WERI-Rb-1 (cell line): ENCODE measurements around the gene NKAIN4.

ENCODE experiments used
- DNase-seq: peaks from one replicate; pipeline ENCODE4 v3.0.0-alpha.2; 2020
- H3K27ac ChIP-seq: fragments of 250-450 bp; sonication (Bioruptor Pico); 2 replicates; pipeline ENCODE4 v1.5.1; 2020; ENCODE audit warnings: mild to moderate bottlenecking, moderate library complexity
- H3K27me3 ChIP-seq: fragments of 250-450 bp; sonication (Bioruptor Pico); 2 replicates; pipeline ENCODE4 v1.5.1; 2021; ENCODE audit warnings: mild to moderate bottlenecking, low read depth, moderate library complexity; ENCODE audit not compliant: insufficient read depth, severe bottlenecking
- H3K36me3 ChIP-seq: fragments of 250-450 bp; sonication (Bioruptor Pico); 2 replicates; pipeline ENCODE4 v1.5.1; 2020; ENCODE audit warnings: mild to moderate bottlenecking, moderate library complexity
- H3K4me3 ChIP-seq: 2 replicates; pipeline ENCODE4 v1.5.1; 2011; ENCODE audit warnings: low read depth, mild to moderate bottlenecking, control low read depth, low read length
- H3K9me3 ChIP-seq: fragments of 250-450 bp; sonication (Bioruptor Pico); 2 replicates; pipeline ENCODE4 v1.5.1; 2021; ENCODE audit warnings: mild to moderate bottlenecking, moderate library complexity; ENCODE audit not compliant: severe bottlenecking
- CTCF ChIP-seq: IDR thresholded peaks from 2 replicates; pipeline ENCODE4 v1.5.1; 2011; ENCODE audit warnings: low read depth, mild to moderate bottlenecking, control low read depth, inconsistent platforms, low read length

Gene NKAIN4

DNA sequence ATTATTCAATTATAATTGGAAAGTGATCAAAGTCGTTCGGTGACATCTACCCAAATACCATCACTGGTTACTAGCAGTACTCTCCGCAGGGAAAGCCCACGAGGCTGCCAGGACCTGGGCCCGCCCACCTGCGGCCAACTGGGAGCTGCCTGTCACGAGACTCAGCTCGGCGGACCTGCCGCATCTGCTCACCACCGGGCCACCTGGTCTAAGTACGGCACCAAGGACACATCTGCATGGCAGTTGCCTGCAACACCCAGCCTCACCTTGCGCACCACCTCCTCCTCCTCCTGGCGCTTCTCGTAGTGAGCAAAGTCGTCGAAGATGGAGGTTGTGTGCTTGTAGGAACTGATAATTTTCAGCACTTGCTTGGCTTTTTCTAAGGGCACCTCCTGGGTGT lies 52.2 kb downstream of the NKAIN4 start:
- Histone ChIP-seq H3K4me3 (no peak overlapping the region), H3K9me3 (no peaks in the 10 kb centered on the region), H3K36me3 (peaks cover 84% of the 10 kb centered on the region), H3K27me3 (no peaks in the 10 kb centered on the region), H3K27ac (no peak overlapping the region)
- DNase-seq = no peak
- TF ChIP-seq CTCF = no peak

DNA sequence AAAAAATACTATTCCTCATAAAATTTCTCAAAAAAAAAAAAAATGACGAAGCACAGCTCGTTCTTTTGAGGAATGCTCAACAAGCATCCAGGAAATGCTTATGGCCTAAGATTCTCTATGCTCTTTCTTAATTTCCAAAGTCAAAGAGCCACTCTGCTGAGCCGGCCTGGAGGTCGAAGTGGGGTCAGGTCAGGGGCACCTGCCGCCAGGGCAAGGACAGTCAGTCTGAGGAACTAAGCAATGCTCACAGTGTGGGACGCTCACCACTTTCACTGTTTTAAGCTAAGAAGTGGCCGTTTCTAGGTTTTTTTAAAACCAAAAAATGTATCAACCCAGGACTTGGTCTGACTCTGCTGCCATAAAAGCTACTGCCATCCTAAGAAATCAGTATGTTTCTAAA lies 55.7 kb downstream of the NKAIN4 start:
- H3K27ac ChIP-seq = no peak overlapping the region
- no peak overlapping the region for H3K4me3 ChIP-seq
- H3K9me3 ChIP-seq = no peaks in the 10 kb centered on the region
- H3K36me3 ChIP-seq = peaks cover 72% of the 10 kb centered on the region
- TF ChIP-seq CTCF = no peak
- H3K27me3 ChIP-seq = no peaks in the 10 kb centered on the region
- no peak for DNase-seq

- Histone ChIP-seq H3K27ac (no peak overlapping the region), H3K27me3 (no peaks in the 10 kb centered on the region), H3K9me3 (no peaks in the 10 kb centered on the region), H3K36me3 (peaks cover 55% of the 10 kb centered on the region), H3K4me3 (no peak overlapping the region)
- TF ChIP-seq CTCF = no peak
- DNase-seq = no peak
These were observed 57.3 kb downstream of the NKAIN4 start for GRCh38 chr20:63196768-63197470.

GRCh38 chr20:63194797-63195173 lies 59.5 kb downstream of the NKAIN4 start:
- Histone ChIP-seq H3K36me3 (peaks cover 36% of the 10 kb centered on the region), H3K27me3 (no peaks in the 10 kb centered on the region), H3K27ac (no peak overlapping the region), H3K9me3 (no peaks in the 10 kb centered on the region), H3K4me3 (no peak overlapping the region)
- DNase-seq = no peak
- no peak for TF ChIP-seq CTCF

GRCh38 chr20:63194007-63194796 lies 60.1 kb downstream of the NKAIN4 start:
- H3K36me3 ChIP-seq = peaks cover 33% of the 10 kb centered on the region
- H3K4me3 ChIP-seq = no peak overlapping the region
- no peak for DNase-seq
- H3K9me3 ChIP-seq = no peaks in the 10 kb centered on the region
- TF ChIP-seq CTCF = no peak
- H3K27me3 ChIP-seq = no peaks in the 10 kb centered on the region
- no peak overlapping the region for H3K27ac ChIP-seq
